Measurements from ENCODE around the gene CLCN6. TPM values are rescaled to one million over a fixed set of nuclear protein-coding genes. Genes with fewer than 3 reads are reported as not detected.
A peak's percentile ranks its signal among the peaks of the same experiment; 100 is the strongest.

The CLCN6 gene
- total and polyA plus RNA-seq, 2 of the 8 experiments (the other 6 are each of a cell fraction or from before 2014, with no cell fraction given): 15.7 to 26.0 TPM

GRCh38 chr1:11761988-11762406 is 44.0 kb upstream of the CLCN6 start, which contains the start of gene C1orf167 (continued):
- TF ChIP-seq TEAD4 (IDR thresholded peaks at IDR 0.05; ENCODE audit: low read depth, low read length) (no peak), GTF2F1 (IDR thresholded peaks at IDR 0.05; ENCODE audit: borderline replicate concordance, low read depth, low read length) (no peak), BACH1 (IDR thresholded peaks at IDR 0.05; ENCODE audit: low read length) (peak; percentile 19; the same call in 1 of the 2 replicates), MAX (IDR thresholded peaks at IDR 0.05) (peak; percentile 99), CBX5 (IDR thresholded peaks at IDR 0.05; ENCODE audit: low read depth, low read length) (no peak), HDAC2 (IDR thresholded peaks at IDR 0.05; ENCODE audit: borderline replicate concordance in 1 of 2, low read depth in 2 of 2, low read length in 2 of 2) (no peak), SIX5 (IDR thresholded peaks at IDR 0.05; ENCODE audit: low read depth, low read length) (no peak), E2F6 (IDR thresholded peaks at IDR 0.05) (peak; percentile 99), USF2 (IDR thresholded peaks at IDR 0.05; ENCODE audit: low read length) (peak; percentile 63), MAFK (IDR thresholded peaks at IDR 0.05; ENCODE audit: low read depth, low read length) (no peak), SIRT6 (IDR thresholded peaks at IDR 0.05; ENCODE audit: low read length) (no peak), SP2 (IDR thresholded peaks at IDR 0.05; ENCODE audit: low read length) (no peak), SIN3A (conservative IDR thresholded peaks at IDR 0.05 in 1 of 2, IDR thresholded peaks at IDR 0.05 in 1 of 2; ENCODE audit: low read depth in 1 of 2, low read length in 2 of 2) (no peak), SAP30 (IDR thresholded peaks at IDR 0.05; ENCODE audit: insufficient read depth, insufficient replicate concordance, low read length) (no peak)
